Stomach (tissue), 4 donors: ENCODE results near the gene RAB5IF.

Experiments used
- POLR2A ChIP-seq, 4 donors: fragments of 450-650 bp; IDR thresholded peaks; one replicate each; pipeline ENCODE4 v1.6.1; 2016; ENCODE audit warnings: antibody characterized with exemption in 4 of 4, control low read depth in 2 of 4, mild to moderate bottlenecking in 1 of 4, moderate library complexity in 1 of 4
- TF ChIP-seq, protein P1 (sequence below), 7 experiments: fragments of 450-650 bp in 4 of 7; fragments of 200-600 bp in 3 of 7; sonication (generic) in 3 of 7; IDR thresholded peaks; one replicate each; pipeline ENCODE4 v1.5.1; 2016 to 2019; ENCODE audit warnings: antibody characterized with exemption in 7 of 7, control low read depth in 2 of 7, mild to moderate bottlenecking in 1 of 7

DNA sequence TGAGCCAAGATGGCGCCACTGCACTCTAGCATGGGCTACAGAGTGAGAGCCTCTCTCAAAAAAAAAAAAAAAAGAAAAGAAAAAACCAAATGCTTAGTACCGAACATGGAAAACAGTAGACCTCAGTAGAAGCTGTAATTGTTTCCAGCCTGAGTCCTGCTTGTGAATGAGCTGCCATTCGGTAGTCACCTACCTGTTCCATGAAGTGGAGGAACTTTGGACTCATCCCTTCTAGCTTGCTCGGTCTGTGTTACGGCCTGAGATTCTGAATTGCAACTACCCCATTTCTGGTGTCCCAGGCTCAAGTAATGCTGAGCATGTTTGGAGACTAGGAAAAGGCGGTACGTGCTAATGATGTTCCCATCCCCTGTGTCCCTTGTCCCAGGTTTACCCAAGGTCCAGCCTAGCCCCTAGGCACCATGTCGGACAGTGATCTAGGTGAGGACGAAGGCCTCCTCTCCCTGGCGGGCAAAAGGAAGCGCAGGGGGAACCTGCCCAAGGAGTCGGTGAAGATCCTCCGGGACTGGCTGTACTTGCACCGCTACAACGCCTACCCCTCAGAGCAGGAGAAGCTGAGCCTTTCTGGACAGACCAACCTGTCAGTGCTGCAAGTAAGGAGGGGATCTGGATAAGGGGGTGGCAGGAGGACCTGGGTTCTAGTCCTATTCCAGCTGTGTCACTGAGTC is 27.1 kb upstream of the RAB5IF start:
- TF ChIP-seq POLR2A (IDR thresholded peaks at IDR 0.05): no peak
- TF ChIP-seq, protein P1, sequence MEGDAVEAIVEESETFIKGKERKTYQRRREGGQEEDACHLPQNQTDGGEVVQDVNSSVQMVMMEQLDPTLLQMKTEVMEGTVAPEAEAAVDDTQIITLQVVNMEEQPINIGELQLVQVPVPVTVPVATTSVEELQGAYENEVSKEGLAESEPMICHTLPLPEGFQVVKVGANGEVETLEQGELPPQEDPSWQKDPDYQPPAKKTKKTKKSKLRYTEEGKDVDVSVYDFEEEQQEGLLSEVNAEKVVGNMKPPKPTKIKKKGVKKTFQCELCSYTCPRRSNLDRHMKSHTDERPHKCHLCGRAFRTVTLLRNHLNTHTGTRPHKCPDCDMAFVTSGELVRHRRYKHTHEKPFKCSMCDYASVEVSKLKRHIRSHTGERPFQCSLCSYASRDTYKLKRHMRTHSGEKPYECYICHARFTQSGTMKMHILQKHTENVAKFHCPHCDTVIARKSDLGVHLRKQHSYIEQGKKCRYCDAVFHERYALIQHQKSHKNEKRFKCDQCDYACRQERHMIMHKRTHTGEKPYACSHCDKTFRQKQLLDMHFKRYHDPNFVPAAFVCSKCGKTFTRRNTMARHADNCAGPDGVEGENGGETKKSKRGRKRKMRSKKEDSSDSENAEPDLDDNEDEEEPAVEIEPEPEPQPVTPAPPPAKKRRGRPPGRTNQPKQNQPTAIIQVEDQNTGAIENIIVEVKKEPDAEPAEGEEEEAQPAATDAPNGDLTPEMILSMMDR (IDR thresholded peaks at IDR 0.05): no peak
